ENCODE data around the gene EHBP1. TPM values are rescaled to one million over a fixed set of nuclear protein-coding genes. Genes with fewer than 3 reads are reported as not detected.

EHBP1 gene
- total RNA-seq, result 10 to 100 TPM; 11.1 to 19.0 (median 15.4) TPM

GRCh38 chr2:62705007-62705829, at the start of gene EHBP1:
Gene EHBP1 (plus strand): TSS chr2:62705713. CDS start chr2:62707192, 1,479 bp downstream.
- H3K9me3 ChIP-seq, result no peaks in the 10 kb centered on the region
- H3K4me1 ChIP-seq, result peaks cover 28 to 31% of the 10 kb centered on the region in 2 donors
- intact Hi-C loops (cut with DNase I; ENCODE audit: low total_unique reads) (loop anchor here (1.0 to 10.0 kb wide), 5 partner anchors 72 to 940 kb away; partner anchors contain the start of genes CCT4 and TMEM17), in situ Hi-C loops (cut with MboI; ENCODE audit: low sequenced_read_pairs in 4 of 4) (loop anchor here in 2 of 4 donors (25.0 kb wide), 1 partner anchor 818 kb away; the partner anchor contains the start of gene CCT4 (in 2 of the 2))
- H3K27me3 ChIP-seq, result no peaks in the 10 kb centered on the region
- peak; percentile 98 to 99 for DNase-seq
- H3K36me3 ChIP-seq, result no peaks in the 10 kb centered on the region
- peak within 1 kb of the TSS; percentile 84 to 98 (median 94) for H3K27ac ChIP-seq
- peak; percentile 96 to 97 for ATAC-seq
- peak within 1 kb of the TSS; percentile 82 to 100 (median 91) for H3K4me3 ChIP-seq
- TF ChIP-seq POLR2A (IDR thresholded peaks at IDR 0.05) (peak; percentile 53 to 77), CTCF (IDR thresholded peaks at IDR 0.05 in 4 of 5, conservative IDR thresholded peaks at IDR 0.05 in 1 of 5) (no peak)

GRCh38 chr2:62657783-62658182, 47.7 kb upstream of the EHBP1 start:
- ATAC-seq (no peak), DNase-seq (no peak)
- H3K27ac ChIP-seq, result no peak overlapping the region
- in situ Hi-C loops (cut with MboI; ENCODE audit: low sequenced_read_pairs in 4 of 4) (loop anchor here in 1 of 4 donors (25.0 kb wide), 1 partner anchor 105 kb away; no protein-coding TSS in a partner anchor), intact Hi-C loops (cut with DNase I; ENCODE audit: low total_unique reads) (no loop called here)
- H3K4me3 ChIP-seq, result no peak overlapping the region
- no peaks in the 10 kb centered on the region for H3K27me3 ChIP-seq
- H3K4me1 ChIP-seq, result peaks cover 9 to 26% of the 10 kb centered on the region in 2 donors
- no peaks in the 10 kb centered on the region for H3K36me3 ChIP-seq
- no peak for TF ChIP-seq CTCF (IDR thresholded peaks at IDR 0.05 in 4 of 5, conservative IDR thresholded peaks at IDR 0.05 in 1 of 5)
- TF ChIP-seq POLR2A (IDR thresholded peaks at IDR 0.05), result no peak
- no peaks in the 10 kb centered on the region for H3K9me3 ChIP-seq

- no peak for TF ChIP-seq CTCF (IDR thresholded peaks at IDR 0.05 in 4 of 5, conservative IDR thresholded peaks at IDR 0.05 in 1 of 5)
- no peak for TF ChIP-seq POLR2A (IDR thresholded peaks at IDR 0.05)
- Histone ChIP-seq H3K4me3 (no peak overlapping the region), H3K9me3 (no peaks in the 10 kb centered on the region), H3K27me3 (no peaks in the 10 kb centered on the region), H3K4me1 (peaks cover 9 to 33% of the 10 kb centered on the region in 2 donors), H3K36me3 (no peaks in the 10 kb centered on the region), H3K27ac (no peak overlapping the region)
- ATAC-seq, result no peak
- no peak for DNase-seq
- in situ Hi-C loops (cut with MboI; ENCODE audit: low sequenced_read_pairs in 4 of 4), result loop anchor here in 1 of 4 donors (25.0 kb wide), 1 partner anchor 103 kb away; no protein-coding TSS in a partner anchor
- intact Hi-C loops (cut with DNase I; ENCODE audit: low total_unique reads), result no loop called here
Observed at GRCh38 chr2:62658891-62659290, 46.6 kb upstream of the EHBP1 start.

GRCh38 chr2:62660087-62660486, 45.4 kb upstream of the EHBP1 start:
- ATAC-seq (no peak), DNase-seq (no peak)
- H3K4me3 ChIP-seq, result peak overlapping the region in 1 of 4 donors; percentile 29
- peaks cover 9 to 33% of the 10 kb centered on the region in 2 donors for H3K4me1 ChIP-seq
- intact Hi-C loops (cut with DNase I; ENCODE audit: low total_unique reads) (no loop called here), in situ Hi-C loops (cut with MboI; ENCODE audit: low sequenced_read_pairs in 4 of 4) (loop anchor here in 1 of 4 donors (25.0 kb wide), 1 partner anchor 102 kb away; no protein-coding TSS in a partner anchor)
- no peak overlapping the region for H3K27ac ChIP-seq
- no peak for TF ChIP-seq CTCF (IDR thresholded peaks at IDR 0.05 in 4 of 5, conservative IDR thresholded peaks at IDR 0.05 in 1 of 5)
- no peak for TF ChIP-seq POLR2A (IDR thresholded peaks at IDR 0.05)
- no peaks in the 10 kb centered on the region for H3K36me3 ChIP-seq
- no peaks in the 10 kb centered on the region for H3K9me3 ChIP-seq
- no peaks in the 10 kb centered on the region for H3K27me3 ChIP-seq

Data from gastrocnemius medialis (tissue), 4 donors.